AG09319 (cell line): ENCODE results near the gene NCOA6.
"Not testable (repeated sequence)": the region's sequence is repeated elsewhere in the genome, so short reads cannot be mapped to it uniquely, and the experiment has no call there.

Source experiments
- DNase-seq: peaks from one replicate; pipeline ENCODE4 v3.0.0-alpha.2; 2010; ENCODE audit warnings: low read depth; ENCODE audit errors: extremely low read depth
- CTCF ChIP-seq: IDR thresholded peaks from 2 replicates; pipeline ENCODE4 v1.5.1; 2011; ENCODE audit warnings: low read depth, mild to moderate bottlenecking, inconsistent platforms, low read length, moderate library complexity

Gene NCOA6

GRCh38 chr20:34794006-34794585 lies 31.4 kb downstream of the NCOA6 start:
- no peak for DNase-seq
- no peak for TF ChIP-seq CTCF

GRCh38 chr20:34792687-34793363 lies 32.6 kb downstream of the NCOA6 start:
- no peak for DNase-seq

GRCh38 chr20:34791289-34792020 lies 34.0 kb downstream of the NCOA6 start:
- DNase-seq, result peak; percentile 70

More at GRCh38 chr20:34792687-34793363, 32.6 kb downstream of the NCOA6 start:
- no peak for TF ChIP-seq CTCF

GRCh38 chr20:34781220-34781619 lies 44.2 kb downstream of the NCOA6 start:
- DNase-seq, result no peak
- TF ChIP-seq CTCF, result no peak

More at GRCh38 chr20:34791289-34792020, 34.0 kb downstream of the NCOA6 start:
- no peak for TF ChIP-seq CTCF

- not testable (repeated sequence) for DNase-seq
Measured at GRCh38 chr20:34780291-34780690, 45.2 kb downstream of the NCOA6 start.

- DNase-seq, result no peak
- TF ChIP-seq CTCF, result no peak
Measured at GRCh38 chr20:34776177-34776576, 49.3 kb downstream of the NCOA6 start.

- DNase-seq, result no peak
Measured at GRCh38 chr20:34774886-34775285, 50.6 kb downstream of the NCOA6 start.

More at GRCh38 chr20:34774886-34775285, 50.6 kb downstream of the NCOA6 start:
- TF ChIP-seq CTCF, result no peak
